Tongue (tissue), 2 donors: ENCODE results near the gene PLK4. TPM values are rescaled to one million over a fixed set of nuclear protein-coding genes. Genes with fewer than 3 reads are reported as not detected.
"Not testable (repeated sequence)": the region's sequence is repeated elsewhere in the genome, so short reads cannot be mapped to it uniquely, and the experiment has no call there.

Experiments used
- DNase-seq: peaks from one replicate; pipeline ENCODE4 v3.0.0-alpha.2; 2015
- total RNA-seq: library from RNA; depleted of rRNA; stranded (reverse); fragments of >200 nt; gene quantifications from one replicate; pipeline ENCODE4 v1.2.3, GENCODE V29; 2014

PLK4 gene
- 11.5 TPM for total RNA-seq

DNA sequence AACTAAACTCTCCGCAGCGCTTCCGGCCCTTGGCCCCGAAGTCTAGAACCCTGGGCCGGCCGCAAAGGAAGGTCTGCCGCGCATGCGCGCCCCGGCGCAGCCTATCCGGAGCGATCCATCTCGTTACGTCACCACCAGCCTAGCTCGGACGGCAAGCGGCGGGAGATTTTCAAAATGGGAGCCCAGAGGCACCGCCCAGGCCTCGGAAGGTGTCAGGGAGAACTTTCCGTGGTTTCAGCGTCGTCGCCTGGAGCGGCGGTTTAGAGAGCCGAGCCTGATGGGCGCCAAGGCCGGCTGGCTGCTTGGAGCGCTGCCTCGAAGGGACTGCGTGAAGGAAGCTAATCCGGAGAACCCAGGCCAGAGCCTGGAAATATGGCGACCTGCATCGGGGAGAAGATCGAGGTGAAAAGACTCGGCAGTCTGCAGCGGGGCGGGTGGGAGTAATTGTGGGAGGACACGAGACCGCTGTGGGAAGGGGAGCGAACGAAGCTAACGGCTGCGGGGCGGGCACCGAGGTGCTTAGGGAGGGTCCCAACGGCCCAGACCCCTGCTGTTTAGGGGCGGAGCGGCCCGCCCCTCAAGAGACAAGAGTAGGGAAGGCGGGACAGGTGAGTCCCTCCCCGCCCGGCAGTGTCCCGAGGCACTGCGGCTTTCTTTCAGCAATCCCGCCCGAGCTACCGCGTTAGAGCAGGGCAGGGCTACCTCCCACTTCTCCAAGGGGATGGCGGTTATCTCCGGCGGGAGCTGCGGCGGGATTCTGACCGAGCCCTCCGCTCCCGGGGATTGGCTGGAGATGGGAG lies at the start of gene PLK4:
PLK4 (plus strand) TSS at position 131 of the 800 bp plus-strand sequence; CDS start at position 373, 242 bp downstream.
- peak; percentile 99 for DNase-seq

DNA sequence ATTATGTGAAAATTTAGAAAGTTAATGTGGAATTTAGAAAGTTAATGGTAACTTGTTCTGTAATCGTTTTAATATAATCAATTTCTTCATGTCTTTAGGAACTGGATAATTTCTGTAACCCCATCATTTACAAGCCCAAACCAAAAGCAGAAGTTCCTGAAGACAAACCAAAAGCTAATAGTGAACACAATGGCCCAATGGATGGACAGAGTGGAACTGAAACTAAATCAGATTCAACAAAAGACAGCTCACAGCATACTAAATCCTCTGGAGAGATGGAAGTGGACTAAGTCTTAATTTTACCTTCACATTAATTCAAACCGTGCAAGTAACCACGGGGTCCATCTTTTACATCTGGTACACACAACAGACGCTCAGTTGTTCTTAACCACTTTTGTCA lies 48.1 kb upstream of the PLK4 start:
- no peak for DNase-seq

DNA sequence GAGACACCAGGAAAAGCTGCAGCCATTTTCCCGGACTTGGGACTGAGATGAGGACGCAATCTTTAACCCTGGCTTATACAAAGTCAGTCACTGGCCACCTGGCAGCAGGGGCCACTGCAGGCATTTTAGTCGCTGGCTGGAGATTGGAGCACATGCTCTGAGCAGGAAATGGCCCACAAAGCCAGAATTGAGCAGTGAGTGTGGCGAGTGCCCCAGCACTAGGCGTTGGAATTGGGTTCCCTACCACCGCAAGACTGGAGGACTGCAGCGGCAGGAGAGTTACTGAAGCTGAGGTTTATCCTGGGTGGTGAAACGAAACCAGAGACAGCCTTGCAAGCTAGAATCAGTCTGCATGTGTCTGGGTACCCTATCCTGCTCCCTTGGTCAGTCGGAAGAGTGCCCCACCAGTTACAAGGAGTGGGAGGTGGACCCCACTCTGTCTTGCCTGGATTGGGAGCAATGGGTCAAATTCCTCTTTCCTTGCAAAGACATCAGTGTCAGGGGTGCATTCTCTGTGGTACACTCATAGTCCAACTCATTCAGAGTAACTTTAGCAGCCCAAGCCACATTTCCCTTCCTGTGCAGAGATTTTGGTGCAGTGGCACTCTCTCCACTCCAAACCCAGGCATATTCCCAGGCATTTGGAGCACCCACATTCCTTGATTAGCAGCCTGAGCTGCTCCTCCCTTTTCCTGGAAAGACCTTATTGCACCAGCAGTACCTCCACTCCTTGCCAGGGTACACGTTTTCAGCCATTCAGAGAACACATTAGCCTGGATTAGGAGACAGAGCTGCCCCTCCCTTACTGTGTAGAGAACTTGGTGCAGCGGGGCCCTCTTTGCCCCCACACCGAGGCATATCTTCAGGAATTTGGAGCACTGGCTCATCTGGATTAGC lies 36.7 kb upstream of the PLK4 start:
- DNase-seq, result no peak

DNA sequence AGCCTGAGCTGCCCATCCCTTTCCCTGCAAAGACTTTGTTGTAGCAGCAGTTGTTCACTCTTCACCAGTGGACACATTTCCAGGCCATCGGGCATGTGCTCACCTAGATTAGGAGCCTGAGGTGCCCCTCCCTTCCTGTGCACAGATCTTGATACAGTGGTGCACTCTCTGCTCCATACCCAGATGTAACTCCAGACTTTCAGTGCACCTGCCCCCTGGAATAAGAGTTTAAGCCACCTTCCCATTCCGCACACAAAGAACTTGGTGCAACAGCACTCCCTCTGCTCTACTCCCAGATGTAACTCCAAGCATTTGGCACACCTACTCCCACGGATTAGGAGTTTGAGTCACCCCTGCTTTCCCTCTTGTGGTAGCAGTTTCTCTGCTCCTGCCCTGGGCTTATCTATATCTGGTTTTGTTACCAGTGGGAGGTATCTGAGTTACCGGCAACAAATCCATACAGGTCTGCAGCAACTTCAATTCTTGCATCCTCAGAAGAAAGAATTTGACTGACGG lies 36.0 kb upstream of the PLK4 start:
- no peak for DNase-seq

DNA sequence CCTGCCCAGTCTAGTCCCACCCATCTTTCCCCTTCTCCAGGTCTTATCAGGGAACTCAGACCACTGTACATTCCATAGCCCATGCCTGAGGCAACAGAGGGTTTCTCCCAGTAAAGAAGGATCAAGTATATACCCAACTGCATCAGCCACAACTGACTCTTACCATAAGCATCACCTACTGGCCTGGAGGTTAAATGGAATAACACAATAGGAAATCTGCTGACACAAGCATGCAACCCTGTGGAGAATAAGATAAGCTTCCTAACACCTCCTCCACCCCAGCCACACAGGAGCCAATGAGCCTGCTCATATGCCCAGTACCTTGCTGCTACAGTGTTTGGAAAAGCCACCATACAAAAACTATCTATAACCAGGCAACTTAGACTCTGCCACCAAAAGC lies 34.6 kb upstream of the PLK4 start:
- DNase-seq, result no peak

DNA sequence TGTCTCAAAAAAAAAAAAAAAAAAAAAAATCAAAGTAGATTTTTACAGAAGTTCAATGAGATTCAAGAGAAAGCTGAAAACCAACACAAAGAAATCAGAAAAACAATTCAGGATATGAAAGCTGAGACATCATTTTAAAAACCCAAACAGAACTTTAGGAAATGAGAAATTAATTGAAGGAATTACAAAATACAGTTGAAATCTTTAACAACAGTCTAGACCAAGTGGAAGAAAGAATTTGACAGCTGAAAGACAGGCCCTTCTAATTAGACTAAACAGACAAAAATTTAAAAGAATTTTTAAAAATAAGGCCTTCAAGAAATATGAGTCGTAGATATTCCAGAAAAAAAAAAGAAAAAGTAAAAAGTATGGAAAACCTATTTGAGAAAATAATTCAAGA lies 33.9 kb upstream of the PLK4 start:
- DNase-seq, result no peak

DNA sequence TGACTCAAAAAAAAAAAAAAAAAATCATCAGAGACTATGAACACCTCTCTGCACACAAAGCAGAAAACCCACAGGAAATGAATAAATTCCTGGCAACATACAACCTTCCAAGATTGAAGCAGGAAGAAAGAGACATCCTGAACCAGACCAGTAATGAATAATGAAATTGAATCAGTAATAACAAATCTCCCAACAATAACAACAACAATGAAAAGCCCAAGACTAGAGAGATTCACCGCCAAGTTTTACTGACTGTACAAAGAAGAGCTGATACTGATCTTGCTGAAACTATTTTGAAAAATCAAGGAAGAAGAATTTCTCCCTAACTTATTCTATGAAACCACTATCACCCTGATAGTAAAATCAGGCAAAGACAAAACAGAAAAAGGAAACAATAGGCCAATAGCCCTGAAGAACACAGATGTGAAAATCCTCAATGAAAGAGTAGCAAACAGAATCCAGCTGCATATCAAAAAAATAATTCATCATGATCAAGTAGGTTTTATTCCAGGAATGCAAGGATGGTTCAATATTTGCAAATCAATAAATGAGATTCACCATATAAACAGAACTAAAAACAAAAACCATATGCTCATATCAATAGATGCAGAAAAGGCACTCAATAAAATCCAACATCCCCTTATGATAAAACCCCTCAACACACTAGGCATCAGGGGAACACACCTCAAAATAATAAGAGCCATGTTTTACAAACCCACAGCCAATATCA lies 31.0 kb upstream of the PLK4 start:
- DNase-seq, result no peak

DNA sequence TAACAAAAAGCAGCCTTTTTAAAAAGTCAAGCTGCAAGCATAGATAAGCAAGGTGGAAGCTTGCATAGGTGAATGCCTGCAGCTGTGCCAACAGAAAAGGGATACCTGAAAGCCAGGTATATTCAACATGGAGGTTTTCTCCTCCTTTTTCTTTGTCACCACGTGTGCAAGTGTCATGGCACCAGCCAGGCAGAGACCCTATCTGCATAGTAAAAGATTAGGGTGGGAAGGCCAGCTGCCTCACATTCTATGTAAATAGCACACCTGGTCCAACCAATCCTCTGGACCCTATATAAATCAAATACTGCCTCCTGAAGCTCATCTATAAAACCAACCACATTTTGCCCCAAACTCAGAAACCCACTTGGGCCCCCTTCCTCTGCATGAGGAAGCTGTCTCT lies 28.0 kb upstream of the PLK4 start:
- no peak for DNase-seq

DNA sequence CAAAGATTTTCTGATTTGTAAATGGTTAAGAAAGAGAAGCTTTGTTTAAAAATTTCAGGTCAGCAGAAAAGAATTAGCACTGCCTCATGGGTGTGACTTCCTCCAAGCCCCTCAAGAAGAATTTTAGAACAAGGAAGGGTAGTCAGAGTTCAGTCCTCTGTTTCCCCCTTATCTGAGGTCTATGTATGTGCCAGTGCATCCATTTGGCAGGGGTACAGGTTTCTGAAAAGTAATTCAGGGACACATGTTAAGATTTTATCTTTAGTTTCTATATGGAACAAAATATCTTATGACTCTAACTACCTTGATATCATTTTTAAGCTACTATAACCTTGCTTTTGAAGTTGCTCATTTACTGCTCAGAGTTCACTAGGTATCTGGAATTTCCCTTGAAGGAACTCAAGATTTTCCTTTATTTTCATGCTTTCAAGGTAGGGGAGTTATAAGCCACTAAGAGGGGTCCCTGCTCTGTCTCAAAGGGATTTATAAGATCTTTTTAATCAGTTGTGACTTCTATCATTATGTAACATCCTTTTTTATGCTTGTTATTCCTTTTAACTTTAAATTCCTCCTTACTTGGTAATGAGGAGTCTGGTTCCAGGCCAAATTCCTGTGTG lies 24.4 kb upstream of the PLK4 start:
- no peak for DNase-seq

DNA sequence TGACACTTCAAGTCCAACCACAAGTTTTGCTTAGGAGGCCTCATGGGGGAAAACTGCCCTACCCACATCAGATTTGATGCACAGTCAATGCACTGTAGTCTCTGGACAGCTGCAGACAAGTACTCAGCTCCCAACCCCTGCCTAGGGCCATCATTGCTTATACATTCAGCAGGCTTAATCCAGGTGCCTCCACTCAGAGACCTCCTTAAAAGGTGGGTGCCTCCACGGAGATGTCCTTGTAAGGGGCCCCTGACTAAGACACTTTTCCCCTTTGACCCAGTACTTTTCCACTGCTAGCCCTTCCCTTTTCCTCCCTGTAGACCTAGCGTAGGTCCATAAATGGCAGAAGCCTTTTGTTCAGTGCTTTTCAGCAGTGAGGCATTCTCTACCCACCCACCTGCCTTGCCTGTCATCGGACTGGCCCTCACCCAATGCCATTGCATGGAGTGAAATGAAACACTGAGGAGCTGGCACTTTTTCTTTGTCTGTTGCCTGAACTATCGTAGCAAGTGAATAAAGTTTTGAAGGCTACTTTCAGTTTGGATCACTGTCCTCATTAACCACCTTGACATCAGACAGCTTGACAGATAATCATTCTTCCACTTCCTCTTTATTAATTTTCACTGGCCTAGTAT lies 23.8 kb upstream of the PLK4 start:
- no peak for DNase-seq

DNA sequence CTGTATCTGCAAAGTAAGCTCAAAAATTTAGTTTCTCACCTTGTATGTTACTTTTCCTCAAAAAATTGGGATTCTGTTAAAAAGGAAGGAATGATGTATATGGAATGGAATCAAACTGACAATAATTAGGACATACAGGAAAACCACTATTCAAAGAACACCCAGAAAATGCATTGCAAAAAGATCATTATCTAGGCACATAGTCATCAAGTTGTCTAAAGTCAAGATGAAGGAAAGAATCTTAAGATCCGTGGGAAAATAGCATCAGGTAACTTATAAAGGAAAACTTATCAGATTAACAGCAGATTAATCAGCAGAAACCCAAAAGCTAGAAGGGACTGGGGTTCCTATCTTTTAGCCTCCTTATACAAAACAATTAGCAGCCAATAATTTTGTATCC lies 23.1 kb upstream of the PLK4 start:
- DNase-seq, result no peak

DNA sequence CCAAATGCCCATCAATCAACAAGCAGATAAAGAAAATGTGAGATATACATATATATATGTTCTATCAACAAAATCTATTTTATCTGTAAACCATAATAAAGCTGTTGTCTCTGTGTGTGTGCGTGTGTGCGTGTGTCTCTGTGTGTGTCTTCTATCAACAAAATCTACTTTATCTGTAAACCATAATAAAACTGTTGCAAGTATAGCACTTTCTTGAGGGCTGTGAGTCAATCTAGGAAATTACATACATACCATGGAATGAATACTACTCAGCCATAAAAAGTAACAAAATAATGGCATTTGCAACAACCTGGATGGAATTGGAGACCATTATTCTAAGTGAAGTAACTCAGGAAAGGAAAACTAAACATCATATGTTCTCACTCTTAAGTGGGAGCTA lies 12.5 kb upstream of the PLK4 start:
- no peak for DNase-seq

DNA sequence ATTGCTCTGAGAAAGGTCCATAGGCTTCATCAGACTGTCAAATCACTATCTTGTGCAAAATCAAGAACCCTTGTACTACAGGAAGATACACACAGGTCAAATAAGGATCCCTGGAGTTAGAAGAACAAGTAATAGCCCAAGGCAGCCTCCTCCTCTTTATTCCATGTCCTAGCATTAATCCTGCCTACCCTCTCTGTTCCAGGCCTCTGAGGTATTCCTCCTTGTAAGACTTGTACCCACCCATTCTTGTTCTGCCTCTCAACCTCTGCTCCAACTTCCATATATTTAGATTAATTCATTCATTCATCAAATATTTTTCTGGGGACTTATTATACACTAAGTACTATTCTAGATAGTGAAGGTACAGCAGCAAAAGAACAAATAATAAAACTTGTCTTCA lies 10.4 kb upstream of the PLK4 start:
- DNase-seq, result no peak

DNA sequence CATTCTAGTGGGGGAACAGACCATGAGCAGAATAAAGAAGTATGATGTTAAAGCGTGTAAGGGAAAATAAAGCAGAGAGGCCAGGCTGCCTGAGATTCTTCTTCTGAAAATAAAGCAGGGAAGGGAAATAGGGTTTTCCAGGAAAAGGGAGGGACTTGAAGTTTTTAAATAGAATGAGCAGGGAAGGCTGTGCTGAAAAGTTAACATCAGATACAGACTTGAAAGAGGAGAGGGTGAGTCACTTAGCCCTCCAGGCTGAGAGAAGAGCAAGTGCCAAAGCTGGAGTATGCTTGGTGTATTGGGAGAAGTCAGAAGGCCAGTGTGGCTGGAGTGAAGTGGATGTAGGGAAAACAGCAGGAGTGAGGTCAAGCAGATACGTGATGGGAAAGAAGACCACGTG lies 10.0 kb upstream of the PLK4 start:
- DNase-seq, result peak; percentile 5

DNA sequence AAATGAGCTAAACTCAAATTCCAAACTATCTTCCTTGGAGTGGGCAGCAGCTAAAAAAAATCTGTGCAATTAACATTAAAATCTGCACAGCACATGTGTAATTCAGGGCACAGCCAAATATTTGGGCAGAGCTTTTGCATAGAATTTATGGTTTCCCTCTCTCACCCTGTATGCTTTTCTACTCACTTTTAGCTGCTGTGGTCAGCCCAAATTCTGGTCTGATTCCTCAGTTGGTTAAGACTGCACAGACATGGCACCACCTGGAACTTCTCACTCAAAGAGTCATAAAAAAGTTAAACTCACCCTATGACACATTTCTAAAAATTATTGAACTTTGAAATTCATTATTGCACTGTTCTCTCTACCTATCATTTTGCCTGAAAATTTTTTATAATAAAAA lies 4.9 kb upstream of the PLK4 start:
- no peak for DNase-seq

DNA sequence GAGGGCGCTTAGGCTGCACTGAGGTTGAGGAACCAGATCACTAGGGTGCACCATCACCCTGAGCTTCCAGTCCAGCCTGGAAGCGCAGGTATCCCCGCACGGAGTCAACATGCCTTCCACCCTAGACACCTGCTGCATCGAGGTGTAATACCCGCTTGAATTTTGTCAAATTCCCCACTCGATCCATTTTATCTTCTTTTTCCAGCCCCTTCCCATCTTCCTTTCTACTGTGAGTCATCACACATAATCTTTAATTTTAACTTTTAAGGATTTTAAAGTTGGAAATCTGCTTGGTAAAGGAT lies 821 bp downstream of the PLK4 start:
- no peak for DNase-seq

DNA sequence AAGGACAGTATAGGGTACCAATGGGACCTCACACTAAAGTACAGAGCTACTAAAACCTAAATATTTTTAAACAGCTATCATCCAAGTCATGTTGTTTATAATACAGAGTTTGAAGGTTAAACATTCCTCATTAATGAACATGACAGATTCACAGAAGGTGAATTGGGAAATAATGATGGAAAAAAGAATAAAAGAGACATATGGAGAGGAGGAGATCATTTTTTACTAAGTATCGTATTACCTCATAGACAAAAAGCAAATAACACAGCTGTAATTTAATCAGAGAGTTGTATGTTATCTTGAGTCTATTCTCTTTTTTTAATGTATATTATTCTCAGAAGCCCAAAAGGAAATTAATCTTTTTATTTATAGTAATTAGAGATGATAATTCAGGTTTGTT lies 7.9 kb downstream of the PLK4 start:
- DNase-seq, result no peak

DNA sequence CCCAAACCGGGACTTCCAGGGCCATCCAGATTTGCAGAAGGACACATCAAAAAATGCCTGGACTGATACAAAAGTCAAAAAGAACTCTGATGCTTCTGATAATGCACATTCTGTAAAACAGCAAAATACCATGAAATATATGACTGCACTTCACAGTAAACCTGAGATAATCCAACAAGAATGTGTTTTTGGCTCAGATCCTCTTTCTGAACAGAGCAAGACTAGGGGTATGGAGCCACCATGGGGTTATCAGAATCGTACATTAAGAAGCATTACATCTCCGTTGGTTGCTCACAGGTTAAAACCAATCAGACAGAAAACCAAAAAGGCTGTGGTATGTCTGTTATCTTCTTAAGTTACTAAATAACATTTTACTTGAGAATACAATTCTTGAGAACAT lies 9.2 kb downstream of the PLK4 start:
- no peak for DNase-seq

DNA sequence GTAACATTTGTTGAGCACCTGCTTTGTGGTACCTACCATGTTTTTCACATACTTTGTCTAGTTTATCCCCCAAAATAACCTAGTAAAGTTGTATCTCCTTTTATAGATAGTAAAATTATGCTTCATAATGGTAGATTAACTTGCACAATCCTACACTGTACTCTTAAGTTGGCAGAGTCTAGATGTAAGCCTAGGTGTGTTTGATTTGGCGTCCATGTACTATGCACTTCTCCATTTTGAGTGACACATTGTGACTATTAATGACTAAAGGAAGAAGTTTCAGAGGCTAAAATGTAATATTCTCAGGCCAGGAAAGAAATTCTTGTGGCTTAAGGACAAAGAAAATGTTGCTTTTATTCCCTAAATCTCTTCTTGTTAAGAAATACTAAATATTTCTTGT lies 15.4 kb downstream of the PLK4 start:
- DNase-seq, result no peak

DNA sequence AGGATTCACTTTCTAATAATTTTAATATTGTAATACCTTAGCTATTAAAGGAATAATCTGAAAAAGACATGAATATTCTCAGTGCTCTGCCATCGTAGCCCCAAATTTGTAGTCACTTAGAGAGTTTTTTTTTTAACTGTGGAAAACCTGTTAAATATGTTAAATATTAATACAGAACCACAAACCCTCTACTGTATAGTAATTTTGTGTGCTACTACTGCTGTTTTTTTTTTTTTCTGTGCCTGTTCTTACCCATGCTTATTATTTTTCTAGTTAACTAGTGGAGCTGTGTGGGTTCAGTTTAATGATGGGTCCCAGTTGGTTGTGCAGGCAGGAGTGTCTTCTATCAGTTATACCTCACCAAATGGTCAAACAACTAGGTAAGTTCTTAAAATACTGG lies 15.8 kb downstream of the PLK4 start:
- DNase-seq, result no peak

DNA sequence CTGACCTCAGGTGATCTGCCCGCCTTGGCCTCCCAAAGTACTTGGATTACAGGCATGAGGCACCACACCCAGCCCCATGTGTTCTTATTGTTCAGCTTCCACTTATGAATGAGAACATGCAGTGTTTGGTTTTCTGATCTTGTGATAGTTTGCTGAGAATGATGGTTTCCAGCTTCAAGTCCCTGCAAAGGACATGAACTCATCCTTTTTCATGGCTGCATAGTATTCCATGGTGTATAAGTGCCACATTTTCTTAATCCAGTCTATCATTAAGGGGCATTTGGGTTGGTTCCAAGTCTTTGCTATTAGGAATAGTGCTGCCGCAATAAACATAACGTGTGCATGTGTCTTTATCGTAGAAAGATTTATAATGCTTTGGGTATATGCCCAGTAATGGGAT lies 19.0 kb downstream of the PLK4 start:
- DNase-seq, result not testable (repeated sequence)

DNA sequence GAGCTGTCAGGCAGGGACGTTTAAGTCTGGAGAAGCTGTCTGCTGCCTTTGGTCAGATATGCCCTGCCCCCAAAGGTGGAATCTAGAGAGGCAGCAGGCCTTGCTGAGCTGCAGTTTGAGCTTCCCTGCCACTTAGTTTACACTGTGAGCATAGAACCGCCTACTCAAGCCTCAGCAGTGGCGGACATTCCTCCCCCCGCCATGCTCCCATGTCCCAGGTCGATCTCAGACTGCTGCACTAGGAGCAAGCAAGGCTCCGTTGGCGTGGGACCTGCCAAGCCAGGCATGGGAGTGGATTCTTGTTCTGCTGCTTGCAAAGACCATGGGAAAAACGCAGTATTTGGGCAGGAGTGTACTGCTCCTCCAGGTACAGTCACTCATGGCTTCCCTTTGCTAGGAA lies 24.3 kb downstream of the PLK4 start:
- no peak for DNase-seq
